Spleen (tissue), 7 donors: ENCODE data around the gene ZNRF3.

Experiments used
- POLR2A ChIP-seq, 3 donors: fragments of 450-650 bp; IDR thresholded peaks; one replicate each; pipeline ENCODE4 v1.5.1; 2017; ENCODE audit warnings: antibody characterized with exemption in 3 of 3, mild to moderate bottlenecking in 1 of 3
- TF ChIP-seq, protein P1 (sequence below), 11 experiments: fragments of 200-600 bp in 7 of 11; fragments of 450-650 bp in 4 of 11; sonication (generic) in 4 of 11; IDR thresholded peaks in 8 of 11; conservative IDR thresholded peaks in 3 of 11; 1 replicate in 7 of 11; 2 replicates in 4 of 11; pipeline versions ENCODE4 v1.4.0 to v1.8.0; 2016 to 2021; ENCODE audit warnings: antibody characterized with exemption in 11 of 11, inconsistent platforms in 4 of 11, mild to moderate bottlenecking in 1 of 11
- donor health status: DM: no; HTN: no; CAD: no; lungs with moderate emphysema.
- donor health status: DM: no; HTN: no; CAD: no.
- donor health status: DM: no; HTN: no; CAD: no.

DNA sequence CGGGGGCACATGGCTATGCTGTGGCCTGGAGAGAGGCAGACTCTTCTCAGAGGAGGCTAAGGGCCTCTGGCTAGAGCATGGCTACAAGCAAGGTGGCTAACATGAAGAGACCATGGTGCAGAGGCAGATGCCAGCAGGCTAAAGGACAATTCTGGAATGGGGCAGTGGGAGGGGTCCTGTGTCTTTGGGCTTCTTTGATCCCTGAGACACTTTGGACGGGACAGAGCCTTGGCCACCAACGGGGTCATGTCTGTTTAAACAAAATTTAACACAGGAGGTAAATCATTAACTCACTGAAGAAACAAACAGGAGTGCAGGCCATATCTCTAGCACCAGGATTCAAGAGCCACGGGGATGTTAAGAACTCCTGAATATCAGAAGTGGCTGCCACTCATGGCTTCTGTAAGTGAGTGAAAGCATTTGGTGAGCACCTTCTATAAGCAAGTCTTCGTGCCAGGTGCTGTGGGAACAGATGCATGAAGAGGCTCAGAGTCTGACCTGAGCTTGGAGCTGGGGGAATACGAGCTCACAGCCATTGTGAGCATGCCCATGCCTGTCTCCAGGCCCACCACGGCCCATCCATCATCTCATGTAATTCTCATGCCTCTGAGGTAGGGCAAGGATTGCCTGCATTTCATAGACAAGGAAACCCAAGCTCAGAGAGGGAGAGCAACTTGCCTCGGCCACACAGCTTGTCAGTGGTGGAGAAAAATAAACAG, 18.3 kb upstream of the ZNRF3 start:
- TF ChIP-seq, protein P1, sequence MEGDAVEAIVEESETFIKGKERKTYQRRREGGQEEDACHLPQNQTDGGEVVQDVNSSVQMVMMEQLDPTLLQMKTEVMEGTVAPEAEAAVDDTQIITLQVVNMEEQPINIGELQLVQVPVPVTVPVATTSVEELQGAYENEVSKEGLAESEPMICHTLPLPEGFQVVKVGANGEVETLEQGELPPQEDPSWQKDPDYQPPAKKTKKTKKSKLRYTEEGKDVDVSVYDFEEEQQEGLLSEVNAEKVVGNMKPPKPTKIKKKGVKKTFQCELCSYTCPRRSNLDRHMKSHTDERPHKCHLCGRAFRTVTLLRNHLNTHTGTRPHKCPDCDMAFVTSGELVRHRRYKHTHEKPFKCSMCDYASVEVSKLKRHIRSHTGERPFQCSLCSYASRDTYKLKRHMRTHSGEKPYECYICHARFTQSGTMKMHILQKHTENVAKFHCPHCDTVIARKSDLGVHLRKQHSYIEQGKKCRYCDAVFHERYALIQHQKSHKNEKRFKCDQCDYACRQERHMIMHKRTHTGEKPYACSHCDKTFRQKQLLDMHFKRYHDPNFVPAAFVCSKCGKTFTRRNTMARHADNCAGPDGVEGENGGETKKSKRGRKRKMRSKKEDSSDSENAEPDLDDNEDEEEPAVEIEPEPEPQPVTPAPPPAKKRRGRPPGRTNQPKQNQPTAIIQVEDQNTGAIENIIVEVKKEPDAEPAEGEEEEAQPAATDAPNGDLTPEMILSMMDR (IDR thresholded peaks at IDR 0.05 in 8 of 11, conservative IDR thresholded peaks at IDR 0.05 in 3 of 11) = no peak
- TF ChIP-seq POLR2A (IDR thresholded peaks at IDR 0.05) = no peak
